RKO (cell line): ENCODE results near the gene TMEM100.

Experiments used
- DNase-seq: peaks from one replicate; pipeline ENCODE4 v3.0.0-alpha.2; 2016; ENCODE audit warnings: low spot score

Gene TMEM100

GRCh38 chr17:55743103-55743679, 20.5 kb upstream of the TMEM100 start:
- DNase-seq, result peak; percentile 23

DNA sequence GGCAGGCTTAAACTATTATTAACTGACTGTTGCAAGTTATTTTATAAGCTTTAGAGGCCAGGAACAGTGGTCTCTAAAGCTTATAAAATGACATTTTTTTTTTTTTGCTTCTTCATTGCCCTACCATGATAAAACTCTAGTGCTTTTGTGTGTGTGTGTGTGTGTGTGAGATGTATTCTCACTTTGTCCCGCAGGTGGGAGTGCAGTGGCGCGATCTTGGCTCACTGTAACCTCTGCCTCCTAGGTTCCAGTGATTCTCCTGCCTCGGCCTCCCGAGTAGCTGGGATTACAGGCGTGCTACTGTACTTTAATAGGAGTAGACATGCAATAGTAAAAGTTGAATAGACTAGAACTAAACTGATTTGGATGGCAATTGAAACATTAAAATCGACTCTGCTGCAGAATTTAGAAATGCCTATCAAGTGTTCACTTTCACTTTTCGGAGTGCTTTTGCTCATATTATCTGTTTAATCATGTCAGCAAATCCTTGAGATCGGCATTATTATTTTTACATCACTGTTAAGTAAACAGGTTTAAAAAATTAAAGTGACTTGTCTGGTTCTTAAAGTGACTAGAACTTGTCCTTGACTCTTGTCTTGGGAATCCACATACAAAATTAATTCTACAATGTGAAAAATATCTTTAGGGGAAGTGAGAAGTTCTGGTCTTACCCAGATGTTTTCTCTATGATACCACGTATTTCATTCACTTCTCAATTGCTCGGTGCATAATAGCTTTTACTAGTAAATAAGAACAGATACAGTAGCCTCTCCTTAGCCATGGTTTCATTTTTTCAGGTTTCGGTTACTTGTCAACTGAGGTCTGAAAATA, 19.8 kb upstream of the TMEM100 start:
- no peak for DNase-seq

GRCh38 chr17:55741356-55741700, 18.7 kb upstream of the TMEM100 start:
- DNase-seq, result no peak

DNA sequence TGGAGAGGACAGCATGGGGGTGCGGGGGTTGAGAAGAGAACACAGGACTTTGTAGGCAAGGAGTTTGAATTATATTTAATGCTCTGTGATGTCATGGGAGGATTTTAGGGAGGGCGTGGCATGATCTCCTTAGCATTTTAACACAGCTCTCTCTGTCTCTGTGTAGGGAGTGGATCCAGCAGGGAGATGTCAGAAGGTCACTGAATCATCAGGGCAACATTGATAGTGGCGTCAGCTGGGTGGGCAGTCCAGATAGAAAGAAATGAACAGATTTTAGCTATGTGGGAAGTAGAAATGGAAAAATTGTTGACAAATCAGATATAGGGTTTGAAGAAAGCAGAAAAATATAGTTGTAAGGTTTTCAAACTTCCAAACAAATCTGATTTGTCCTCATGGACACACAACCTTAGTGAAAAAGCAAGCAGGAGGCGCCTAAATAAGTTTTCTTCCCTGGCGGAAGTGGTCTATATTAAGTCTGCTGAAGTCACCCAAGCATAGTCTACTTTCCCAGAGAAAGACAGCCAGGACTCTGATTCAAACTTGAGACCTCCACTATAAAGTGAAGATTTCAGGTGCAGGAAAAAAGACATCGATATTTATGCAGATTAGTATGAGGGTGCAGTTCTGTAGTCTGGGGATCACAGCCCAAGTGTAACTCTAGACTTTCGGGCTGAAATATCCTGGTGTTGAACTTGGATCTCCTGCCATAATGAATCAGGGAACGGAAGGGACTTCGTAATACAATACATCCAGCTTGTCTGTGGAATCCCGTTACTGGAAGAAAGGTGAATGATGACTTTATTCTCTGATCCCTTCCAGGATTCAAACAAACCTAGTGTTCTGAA, 18.1 kb upstream of the TMEM100 start:
- DNase-seq, result no peak

DNA sequence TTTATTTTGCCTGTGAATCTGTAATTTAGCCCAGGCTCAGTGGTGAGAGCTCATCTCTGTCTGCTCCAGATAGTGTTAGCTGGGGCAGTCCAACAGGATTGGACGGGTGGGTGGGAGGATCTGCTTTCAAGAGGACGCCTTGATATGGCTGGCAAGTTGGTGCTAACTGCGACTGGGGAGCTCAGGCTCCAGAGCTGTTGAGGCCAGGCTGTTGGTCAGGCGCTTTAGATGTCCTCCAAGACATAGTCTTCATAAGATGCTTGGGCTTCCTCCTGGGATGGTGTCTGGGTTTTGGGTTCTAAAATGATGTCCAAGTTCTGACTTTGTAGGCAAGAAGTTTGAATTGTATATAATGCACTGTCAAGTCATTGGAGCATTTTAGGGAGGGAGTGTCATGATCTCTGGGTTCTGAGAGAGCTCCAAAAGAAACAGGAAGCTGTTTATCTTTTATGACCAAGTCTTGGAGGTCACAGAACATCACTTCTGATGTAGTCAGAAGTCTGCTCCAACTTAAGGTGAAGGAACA, 15.4 kb upstream of the TMEM100 start:
- DNase-seq, result no peak

- peak; percentile 63 for DNase-seq
These were observed 13.2 kb upstream of the TMEM100 start for GRCh38 chr17:55735731-55736405.

GRCh38 chr17:55734128-55734781, 11.6 kb upstream of the TMEM100 start:
- no peak for DNase-seq

GRCh38 chr17:55731586-55732250, 9.1 kb upstream of the TMEM100 start:
- DNase-seq, result no peak

DNA sequence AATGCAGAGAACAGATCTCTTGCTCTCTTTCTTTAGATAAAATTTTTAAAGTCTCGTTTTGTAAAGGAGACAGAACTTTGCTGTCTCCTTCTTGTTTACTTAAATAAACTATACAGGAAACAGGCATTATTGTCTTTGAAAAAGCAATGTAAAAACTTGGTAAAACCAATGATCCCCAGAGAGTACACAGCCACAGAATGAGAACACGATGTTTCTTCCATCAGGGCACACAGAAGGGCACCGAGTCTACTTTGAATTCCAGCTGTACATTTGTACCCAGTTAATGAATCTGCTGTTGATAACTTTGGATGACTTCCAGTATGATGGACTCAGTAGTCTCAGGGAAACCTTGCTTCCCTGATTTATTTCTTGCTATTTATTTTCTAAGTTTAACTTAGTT, 8.1 kb upstream of the TMEM100 start:
- DNase-seq, result no peak

GRCh38 chr17:55730380-55730779, 7.7 kb upstream of the TMEM100 start:
- no peak for DNase-seq

GRCh38 chr17:55729484-55729883, 6.8 kb upstream of the TMEM100 start:
- no peak for DNase-seq

GRCh38 chr17:55728833-55729232, 6.2 kb upstream of the TMEM100 start:
- DNase-seq, result no peak

DNA sequence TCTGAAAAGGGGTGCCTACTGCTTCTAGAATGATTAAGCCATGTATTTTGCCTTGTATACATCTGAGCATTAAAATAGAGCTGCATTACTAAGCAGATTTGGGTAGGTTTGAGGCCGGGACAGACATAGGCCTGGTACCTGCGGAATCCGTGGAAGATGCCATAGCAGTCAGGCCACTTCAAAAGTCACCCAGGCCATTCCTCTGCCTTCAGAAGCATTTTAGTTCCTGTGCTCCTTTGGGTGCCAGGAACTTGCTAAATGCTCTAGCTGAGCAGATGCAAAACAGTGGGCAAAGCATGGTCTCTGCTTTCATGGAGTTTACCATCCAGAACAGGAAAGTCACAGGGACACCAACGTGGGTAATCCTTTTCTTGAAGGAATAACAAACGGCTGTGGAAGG, 5.7 kb upstream of the TMEM100 start:
- DNase-seq, result no peak

DNA sequence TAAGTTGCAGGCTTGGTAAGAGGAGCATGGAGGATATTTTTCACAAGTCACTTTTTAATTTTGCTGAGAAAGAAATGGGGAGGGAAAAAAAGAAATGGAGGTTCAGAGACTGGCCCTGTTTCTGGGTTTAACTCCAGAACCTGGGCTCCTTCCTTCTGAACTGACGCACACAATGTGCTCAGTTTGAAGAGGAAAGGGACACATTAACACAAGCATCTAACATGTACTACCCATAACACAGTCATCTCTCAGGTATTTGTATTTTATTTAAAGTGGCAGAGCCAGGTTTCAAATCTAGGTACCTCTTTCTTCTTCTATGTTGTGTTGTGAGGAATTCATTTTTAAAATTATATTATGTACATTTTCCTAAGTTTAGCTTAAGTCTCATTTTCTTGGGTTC, 5.3 kb upstream of the TMEM100 start:
- peak; percentile 17 for DNase-seq

GRCh38 chr17:55727275-55727674, 4.6 kb upstream of the TMEM100 start:
- no peak for DNase-seq

DNA sequence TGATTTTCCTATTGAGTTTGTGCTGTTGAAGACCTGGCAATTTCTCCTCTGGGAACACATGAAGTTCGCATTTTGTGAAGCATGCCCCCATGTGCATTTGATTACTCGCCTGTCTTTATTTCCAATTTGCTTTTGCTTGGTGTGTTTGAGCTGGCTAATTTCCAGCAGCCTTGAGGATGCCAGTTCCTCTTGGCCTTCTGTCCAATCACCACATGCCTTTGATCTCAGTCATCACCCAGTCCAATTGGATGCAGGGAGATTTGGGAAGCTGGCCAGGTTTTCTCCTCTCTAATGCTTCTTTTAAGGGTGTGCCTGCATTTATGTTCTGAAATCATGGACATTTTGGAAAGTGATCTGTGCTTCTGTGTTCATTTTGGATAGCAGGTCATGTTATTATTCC, 3.8 kb upstream of the TMEM100 start:
- DNase-seq, result peak; percentile 28

GRCh38 chr17:55723488-55723848, 804 bp upstream of the TMEM100 start:
- no peak for DNase-seq

DNA sequence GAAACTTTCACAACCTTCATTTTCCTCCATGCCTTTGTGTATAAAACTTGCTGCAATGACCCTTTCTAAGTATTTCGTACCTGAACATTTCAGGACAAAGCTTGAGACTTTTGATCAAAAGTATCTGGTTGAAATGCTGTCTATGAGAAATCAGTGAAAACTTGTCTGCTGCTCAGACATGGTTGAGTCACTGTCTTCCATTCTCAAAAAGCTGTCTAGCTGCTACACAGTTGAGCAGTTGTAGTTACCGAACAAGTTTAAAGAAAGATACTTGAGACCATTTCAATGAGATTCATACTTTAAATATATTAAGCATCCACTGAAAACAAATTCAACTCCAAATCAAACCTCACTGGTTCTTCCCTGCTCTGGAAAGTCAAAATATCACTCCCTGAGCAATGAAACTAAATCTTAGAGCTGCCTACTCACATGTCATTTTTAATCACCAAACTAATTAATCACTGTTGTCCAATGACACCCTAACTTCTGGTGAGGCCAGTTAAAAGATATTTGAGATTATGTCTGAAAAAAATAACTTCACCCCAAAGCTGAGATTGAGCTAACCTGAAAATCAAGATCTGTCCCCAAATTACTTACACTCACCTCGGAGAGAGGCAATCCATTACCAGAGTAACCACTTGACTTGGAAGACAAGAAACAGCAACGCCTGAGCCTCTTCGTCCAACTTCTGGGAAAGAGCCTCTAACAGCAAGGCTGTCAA, 488 bp downstream of the TMEM100 start:
- no peak for DNase-seq

DNA sequence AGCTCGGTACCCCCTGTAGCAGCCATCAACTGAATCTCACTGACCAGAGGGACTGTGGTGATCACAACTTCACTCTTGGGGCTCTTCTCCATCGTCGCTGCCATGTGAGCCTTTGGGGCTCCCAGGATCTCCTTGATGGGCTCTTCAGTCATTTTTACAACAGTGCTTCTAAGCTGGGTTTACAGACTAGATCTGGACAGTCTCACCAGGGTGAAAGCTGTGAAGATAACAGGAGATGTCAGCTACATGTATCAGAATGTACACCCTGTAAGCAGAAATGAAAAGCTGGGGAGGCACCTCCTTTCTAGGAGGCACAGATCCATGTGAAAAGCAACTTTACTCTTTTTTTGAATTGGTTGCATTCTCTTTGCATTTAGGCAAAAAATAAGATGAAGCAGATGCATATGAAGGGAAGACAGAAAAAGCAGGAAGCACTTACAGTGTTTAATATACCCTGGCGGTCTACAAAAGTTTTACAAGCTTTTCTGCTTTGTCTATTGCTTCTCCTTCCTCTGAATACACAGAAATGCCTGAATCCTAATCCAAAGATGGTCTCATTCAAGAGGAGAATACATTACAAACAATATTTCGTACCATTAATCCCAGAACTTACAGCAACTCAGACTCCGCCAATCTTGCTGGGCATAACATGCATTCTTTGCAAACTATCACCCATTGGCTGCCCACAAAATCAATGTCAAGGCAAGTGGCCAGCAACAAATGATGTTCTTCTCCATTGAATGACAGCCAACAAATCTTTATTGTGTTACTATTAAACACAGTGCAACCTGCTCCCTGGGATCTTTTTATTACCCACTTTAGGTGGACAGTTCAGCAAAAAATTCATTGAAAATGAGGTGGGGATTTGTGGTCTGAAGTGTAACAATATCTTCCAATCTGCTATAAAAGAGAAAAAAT, 1.5 kb downstream of the TMEM100 start:
- DNase-seq, result no peak
